ENCODE data around the gene OSBPL9. TPM values are rescaled to one million over a fixed set of nuclear protein-coding genes. Genes with fewer than 3 reads are reported as not detected.

Gene OSBPL9
- total RNA-seq, 1 donor from 2014 or later: 63.7 TPM

DNA sequence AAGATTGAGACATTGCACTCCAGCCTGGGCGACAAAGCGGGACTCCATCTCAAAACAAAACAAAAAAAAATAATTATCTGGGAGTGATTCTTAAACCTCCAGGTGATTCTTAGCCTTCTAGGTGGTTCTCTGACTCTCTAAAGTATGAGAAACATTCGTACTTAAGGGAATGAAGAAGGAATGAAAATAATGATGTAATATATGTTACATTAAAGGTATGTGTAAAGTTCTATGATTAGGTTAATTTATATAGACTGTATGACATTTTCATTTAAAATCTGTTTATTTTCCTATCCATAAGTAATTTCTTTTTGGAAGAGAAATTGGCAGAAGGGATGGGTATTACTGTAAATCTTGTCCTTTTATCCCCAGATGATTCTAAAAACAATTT lies 34.7 kb downstream of the OSBPL9 start:
- POLR2A ChIA-PET: no interaction called here

DNA sequence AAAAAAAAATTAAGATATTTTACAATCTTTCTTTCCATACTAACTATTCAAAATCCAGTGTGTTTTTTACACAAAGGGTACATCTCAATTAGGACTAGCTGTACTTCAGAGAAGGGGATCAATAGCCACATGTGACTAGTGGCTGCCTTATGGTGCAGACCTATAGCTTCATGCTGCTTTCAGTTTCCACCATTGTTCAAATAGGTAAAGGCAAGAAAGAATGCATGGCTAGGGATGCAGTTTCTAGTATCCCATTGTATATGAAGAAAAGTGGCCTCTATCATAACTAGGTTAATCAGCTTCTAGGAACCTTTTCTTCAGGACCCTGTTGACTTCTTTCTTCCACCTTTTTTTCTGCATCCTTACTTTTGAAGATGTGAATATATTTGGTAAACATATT lies 35.7 kb downstream of the OSBPL9 start:
- no peak overlapping the region for H3K27ac Mint-ChIP-seq
- H3K9me3 Mint-ChIP-seq: no peaks in the 10 kb centered on the region
- POLR2A ChIA-PET: no interaction called here
- H3K4me1 Mint-ChIP-seq: peaks cover 3% of the 10 kb centered on the region
- H3K4me3 Mint-ChIP-seq: no peak overlapping the region
- CTCF ChIA-PET: interaction anchor here (1.5 kb wide), 1 partner anchor 116 kb away, joined by 3 read pairs; no protein-coding TSS in a partner anchor
- ATAC-seq (ENCODE audit: low read depth) (no peak), DNase-seq (no peak)
- no peaks in the 10 kb centered on the region for H3K27me3 Mint-ChIP-seq
- intact Hi-C loops (cut with micrococcal nuclease): no loop called here
- TF ChIP-seq, protein P1, sequence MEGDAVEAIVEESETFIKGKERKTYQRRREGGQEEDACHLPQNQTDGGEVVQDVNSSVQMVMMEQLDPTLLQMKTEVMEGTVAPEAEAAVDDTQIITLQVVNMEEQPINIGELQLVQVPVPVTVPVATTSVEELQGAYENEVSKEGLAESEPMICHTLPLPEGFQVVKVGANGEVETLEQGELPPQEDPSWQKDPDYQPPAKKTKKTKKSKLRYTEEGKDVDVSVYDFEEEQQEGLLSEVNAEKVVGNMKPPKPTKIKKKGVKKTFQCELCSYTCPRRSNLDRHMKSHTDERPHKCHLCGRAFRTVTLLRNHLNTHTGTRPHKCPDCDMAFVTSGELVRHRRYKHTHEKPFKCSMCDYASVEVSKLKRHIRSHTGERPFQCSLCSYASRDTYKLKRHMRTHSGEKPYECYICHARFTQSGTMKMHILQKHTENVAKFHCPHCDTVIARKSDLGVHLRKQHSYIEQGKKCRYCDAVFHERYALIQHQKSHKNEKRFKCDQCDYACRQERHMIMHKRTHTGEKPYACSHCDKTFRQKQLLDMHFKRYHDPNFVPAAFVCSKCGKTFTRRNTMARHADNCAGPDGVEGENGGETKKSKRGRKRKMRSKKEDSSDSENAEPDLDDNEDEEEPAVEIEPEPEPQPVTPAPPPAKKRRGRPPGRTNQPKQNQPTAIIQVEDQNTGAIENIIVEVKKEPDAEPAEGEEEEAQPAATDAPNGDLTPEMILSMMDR (IDR thresholded peaks at IDR 0.05): no peak
- peaks cover 38% of the 10 kb centered on the region for H3K36me3 Mint-ChIP-seq (ENCODE audit: low read depth)

More for the DNA sequence above, 34.7 kb downstream of the OSBPL9 start:
- peaks cover 3% of the 10 kb centered on the region for H3K9me3 Mint-ChIP-seq
- H3K27me3 Mint-ChIP-seq: no peaks in the 10 kb centered on the region
- peaks cover 3% of the 10 kb centered on the region for H3K4me1 Mint-ChIP-seq
- H3K27ac Mint-ChIP-seq: no peak overlapping the region
- intact Hi-C loops (cut with micrococcal nuclease): no loop called here
- ATAC-seq (ENCODE audit: low read depth) (no peak), DNase-seq (no peak)
- CTCF ChIA-PET: no interaction called here
- TF ChIP-seq, protein P1 (IDR thresholded peaks at IDR 0.05): no peak
- H3K4me3 Mint-ChIP-seq: no peak overlapping the region
- H3K36me3 Mint-ChIP-seq (ENCODE audit: low read depth): peaks cover 34% of the 10 kb centered on the region

DNA sequence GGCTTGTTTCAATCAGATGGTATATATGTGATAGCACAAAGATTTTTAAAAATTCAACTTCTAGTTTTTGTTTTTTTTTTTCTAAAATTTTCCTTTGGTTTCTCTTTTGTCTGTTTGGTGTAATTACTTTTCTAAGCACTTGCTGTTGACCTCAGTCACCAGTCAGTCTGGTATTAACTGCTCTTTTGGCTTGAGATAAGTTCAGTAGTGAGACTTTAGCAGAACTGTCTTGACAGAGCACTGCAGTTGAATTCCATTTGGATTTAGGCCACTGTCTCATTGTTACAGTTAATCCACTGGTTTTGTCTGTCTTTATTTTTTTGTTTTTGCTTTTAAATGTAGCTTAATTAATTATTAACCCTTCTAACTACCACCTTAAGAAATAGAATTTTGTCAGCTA lies 36.2 kb downstream of the OSBPL9 start:
- no peak overlapping the region for H3K27ac Mint-ChIP-seq
- CTCF ChIA-PET: interaction anchor here (1.5 kb wide), 1 partner anchor 116 kb away, joined by 3 read pairs; no protein-coding TSS in a partner anchor
- ATAC-seq (ENCODE audit: low read depth): no peak
- no peaks in the 10 kb centered on the region for H3K27me3 Mint-ChIP-seq
- H3K36me3 Mint-ChIP-seq (ENCODE audit: low read depth): peaks cover 38% of the 10 kb centered on the region
- no peak for DNase-seq
- intact Hi-C loops (cut with micrococcal nuclease): no loop called here
- no peak overlapping the region for H3K4me3 Mint-ChIP-seq
- H3K9me3 Mint-ChIP-seq: no peaks in the 10 kb centered on the region
- TF ChIP-seq, protein P1 (IDR thresholded peaks at IDR 0.05): no peak
- H3K4me1 Mint-ChIP-seq: peaks cover 3% of the 10 kb centered on the region
- POLR2A ChIA-PET: no interaction called here

DNA sequence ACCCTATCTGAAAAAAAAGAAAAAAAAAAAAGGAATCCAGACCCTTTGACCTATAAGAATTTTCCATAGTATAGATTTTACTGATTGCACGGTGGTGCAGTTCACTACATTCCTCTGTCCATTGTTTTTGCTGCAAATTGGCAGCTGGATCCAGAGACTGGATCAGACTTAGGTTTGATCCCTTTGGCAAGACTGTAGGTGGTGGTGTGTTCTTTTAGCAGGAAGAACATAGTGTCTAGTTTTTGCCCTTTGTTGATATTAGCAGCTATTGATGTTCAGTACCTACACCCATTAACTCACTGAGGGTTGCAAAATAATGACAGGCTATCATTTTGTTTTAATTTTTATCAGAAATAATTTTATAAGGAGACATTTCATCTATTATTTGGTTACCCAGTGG lies 37.1 kb downstream of the OSBPL9 start:
- Mint-ChIP-seq H3K27me3 (no peaks in the 10 kb centered on the region), H3K9me3 (no peaks in the 10 kb centered on the region), H3K36me3 (ENCODE audit: low read depth) (peaks cover 39% of the 10 kb centered on the region), H3K27ac (no peak overlapping the region), H3K4me1 (peaks cover 3% of the 10 kb centered on the region), H3K4me3 (no peak overlapping the region)
- DNase-seq: no peak
- ATAC-seq (ENCODE audit: low read depth): no peak
- TF ChIP-seq, protein P1 (IDR thresholded peaks at IDR 0.05): no peak
- ChIA-PET POLR2A (no interaction called here), CTCF (no interaction called here)
- intact Hi-C loops (cut with micrococcal nuclease): no loop called here

DNA sequence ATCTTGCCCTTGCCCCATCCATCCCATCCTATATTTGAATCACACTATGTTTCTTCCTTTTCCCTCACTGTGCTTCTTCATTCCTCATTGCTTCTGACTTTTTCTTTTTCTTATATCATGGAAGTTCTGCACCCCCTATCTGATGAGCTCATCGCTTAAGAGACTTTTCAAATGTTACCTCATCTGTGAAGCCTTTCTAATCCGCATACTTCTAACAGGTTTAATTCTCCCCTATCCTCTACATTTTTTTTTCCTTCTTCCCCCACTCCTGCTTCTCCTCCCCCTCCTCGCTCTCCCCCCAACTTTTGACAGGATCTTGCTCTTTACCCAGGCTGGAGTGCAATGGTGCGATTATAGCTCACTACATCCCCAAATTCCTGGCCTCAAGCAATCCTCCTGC lies 39.5 kb downstream of the OSBPL9 start:
- POLR2A ChIA-PET: interaction anchor here (0.6 to 1.0 kb wide), 4 partner anchors 12 to 121 kb away, joined by 3 to 9 read pairs (median 3); no protein-coding TSS in a partner anchor
- no peaks in the 10 kb centered on the region for H3K4me1 Mint-ChIP-seq
- H3K27me3 Mint-ChIP-seq: no peaks in the 10 kb centered on the region
- CTCF ChIA-PET: no interaction called here
- intact Hi-C loops (cut with micrococcal nuclease): no loop called here
- no peak overlapping the region for H3K4me3 Mint-ChIP-seq
- no peak overlapping the region for H3K27ac Mint-ChIP-seq
- DNase-seq (no peak), ATAC-seq (ENCODE audit: low read depth) (no peak)
- H3K36me3 Mint-ChIP-seq (ENCODE audit: low read depth): peaks cover 36% of the 10 kb centered on the region
- no peaks in the 10 kb centered on the region for H3K9me3 Mint-ChIP-seq
- TF ChIP-seq, protein P1 (IDR thresholded peaks at IDR 0.05): no peak
